ENCODE results near the gene GNAZ. TPM values are rescaled to one million over a fixed set of nuclear protein-coding genes. Genes with fewer than 3 reads are reported as not detected.

Gene GNAZ
- polyA plus RNA-seq, 1 donor from 2014 or later, result 52.0 TPM

GRCh38 chr22:23035557-23036277 lies 34.6 kb upstream of the GNAZ start:
- no peak overlapping the region for H3K9ac ChIP-seq (ENCODE audit: low read length)
- no peaks in the 10 kb centered on the region for H3K36me3 ChIP-seq (ENCODE audit: insufficient read depth, low read length)
- TF ChIP-seq, protein P1, sequence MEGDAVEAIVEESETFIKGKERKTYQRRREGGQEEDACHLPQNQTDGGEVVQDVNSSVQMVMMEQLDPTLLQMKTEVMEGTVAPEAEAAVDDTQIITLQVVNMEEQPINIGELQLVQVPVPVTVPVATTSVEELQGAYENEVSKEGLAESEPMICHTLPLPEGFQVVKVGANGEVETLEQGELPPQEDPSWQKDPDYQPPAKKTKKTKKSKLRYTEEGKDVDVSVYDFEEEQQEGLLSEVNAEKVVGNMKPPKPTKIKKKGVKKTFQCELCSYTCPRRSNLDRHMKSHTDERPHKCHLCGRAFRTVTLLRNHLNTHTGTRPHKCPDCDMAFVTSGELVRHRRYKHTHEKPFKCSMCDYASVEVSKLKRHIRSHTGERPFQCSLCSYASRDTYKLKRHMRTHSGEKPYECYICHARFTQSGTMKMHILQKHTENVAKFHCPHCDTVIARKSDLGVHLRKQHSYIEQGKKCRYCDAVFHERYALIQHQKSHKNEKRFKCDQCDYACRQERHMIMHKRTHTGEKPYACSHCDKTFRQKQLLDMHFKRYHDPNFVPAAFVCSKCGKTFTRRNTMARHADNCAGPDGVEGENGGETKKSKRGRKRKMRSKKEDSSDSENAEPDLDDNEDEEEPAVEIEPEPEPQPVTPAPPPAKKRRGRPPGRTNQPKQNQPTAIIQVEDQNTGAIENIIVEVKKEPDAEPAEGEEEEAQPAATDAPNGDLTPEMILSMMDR (IDR thresholded peaks at IDR 0.05; ENCODE audit: poor library complexity, severe bottlenecking), result no peak
- TF ChIP-seq EZH2 (IDR thresholded peaks at IDR 0.05; ENCODE audit: borderline replicate concordance, insufficient read depth, low read length, poor library complexity, severe bottlenecking), result no peak
- no peak for TF ChIP-seq SMC3 (conservative IDR thresholded peaks at IDR 0.05; ENCODE audit: poor library complexity)
- no peaks in the 10 kb centered on the region for H3K9me3 ChIP-seq (ENCODE audit: low read length)
- H2AFZ ChIP-seq (ENCODE audit: low read depth, low read length), result no peak overlapping the region
- H3F3A ChIP-seq (ENCODE audit: insufficient read depth, low read length, poor library complexity, severe bottlenecking), result no peaks in the 10 kb centered on the region
- H3K27ac ChIP-seq (ENCODE audit: low read length), result no peak overlapping the region
- no peaks in the 10 kb centered on the region for H3K79me2 ChIP-seq (replicated peaks; ENCODE audit: insufficient read depth, low read length)
- no peaks in the 10 kb centered on the region for H4K20me1 ChIP-seq (ENCODE audit: insufficient read depth)
- no peak overlapping the region for H3K4me3 ChIP-seq (ENCODE audit: low read length)
- H3K9me2 ChIP-seq (ENCODE audit: insufficient read depth, low read length), result no peaks in the 10 kb centered on the region
- H3K27me3 ChIP-seq (ENCODE audit: insufficient read depth, low read depth, low read length), result no peaks in the 10 kb centered on the region
- H3K4me2 ChIP-seq (ENCODE audit: low read length), result no peak overlapping the region

GRCh38 chr22:23036684-23037428 lies 33.5 kb upstream of the GNAZ start:
- no peak overlapping the region for H3K4me3 ChIP-seq (ENCODE audit: low read length)
- H3F3A ChIP-seq (ENCODE audit: insufficient read depth, low read length, poor library complexity, severe bottlenecking), result no peaks in the 10 kb centered on the region
- no peaks in the 10 kb centered on the region for H3K9me2 ChIP-seq (ENCODE audit: insufficient read depth, low read length)
- H3K27me3 ChIP-seq (ENCODE audit: insufficient read depth, low read depth, low read length), result no peaks in the 10 kb centered on the region
- no peaks in the 10 kb centered on the region for H3K36me3 ChIP-seq (ENCODE audit: insufficient read depth, low read length)
- H3K27ac ChIP-seq (ENCODE audit: low read length), result no peak overlapping the region
- no peaks in the 10 kb centered on the region for H3K79me2 ChIP-seq (replicated peaks; ENCODE audit: insufficient read depth, low read length)
- H2AFZ ChIP-seq (ENCODE audit: low read depth, low read length), result no peak overlapping the region
- no peaks in the 10 kb centered on the region for H3K9me3 ChIP-seq (ENCODE audit: low read length)
- TF ChIP-seq, protein P2, sequence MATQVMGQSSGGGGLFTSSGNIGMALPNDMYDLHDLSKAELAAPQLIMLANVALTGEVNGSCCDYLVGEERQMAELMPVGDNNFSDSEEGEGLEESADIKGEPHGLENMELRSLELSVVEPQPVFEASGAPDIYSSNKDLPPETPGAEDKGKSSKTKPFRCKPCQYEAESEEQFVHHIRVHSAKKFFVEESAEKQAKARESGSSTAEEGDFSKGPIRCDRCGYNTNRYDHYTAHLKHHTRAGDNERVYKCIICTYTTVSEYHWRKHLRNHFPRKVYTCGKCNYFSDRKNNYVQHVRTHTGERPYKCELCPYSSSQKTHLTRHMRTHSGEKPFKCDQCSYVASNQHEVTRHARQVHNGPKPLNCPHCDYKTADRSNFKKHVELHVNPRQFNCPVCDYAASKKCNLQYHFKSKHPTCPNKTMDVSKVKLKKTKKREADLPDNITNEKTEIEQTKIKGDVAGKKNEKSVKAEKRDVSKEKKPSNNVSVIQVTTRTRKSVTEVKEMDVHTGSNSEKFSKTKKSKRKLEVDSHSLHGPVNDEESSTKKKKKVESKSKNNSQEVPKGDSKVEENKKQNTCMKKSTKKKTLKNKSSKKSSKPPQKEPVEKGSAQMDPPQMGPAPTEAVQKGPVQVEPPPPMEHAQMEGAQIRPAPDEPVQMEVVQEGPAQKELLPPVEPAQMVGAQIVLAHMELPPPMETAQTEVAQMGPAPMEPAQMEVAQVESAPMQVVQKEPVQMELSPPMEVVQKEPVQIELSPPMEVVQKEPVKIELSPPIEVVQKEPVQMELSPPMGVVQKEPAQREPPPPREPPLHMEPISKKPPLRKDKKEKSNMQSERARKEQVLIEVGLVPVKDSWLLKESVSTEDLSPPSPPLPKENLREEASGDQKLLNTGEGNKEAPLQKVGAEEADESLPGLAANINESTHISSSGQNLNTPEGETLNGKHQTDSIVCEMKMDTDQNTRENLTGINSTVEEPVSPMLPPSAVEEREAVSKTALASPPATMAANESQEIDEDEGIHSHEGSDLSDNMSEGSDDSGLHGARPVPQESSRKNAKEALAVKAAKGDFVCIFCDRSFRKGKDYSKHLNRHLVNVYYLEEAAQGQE (IDR thresholded peaks at IDR 0.05; ENCODE audit: borderline replicate concordance), result no peak
- TF ChIP-seq, protein P1 (IDR thresholded peaks at IDR 0.05; ENCODE audit: poor library complexity, severe bottlenecking), result no peak
- TF ChIP-seq MXI1 (conservative IDR thresholded peaks at IDR 0.05; ENCODE audit: poor library complexity, severe bottlenecking), result no peak
- TF ChIP-seq EZH2 (IDR thresholded peaks at IDR 0.05; ENCODE audit: borderline replicate concordance, insufficient read depth, low read length, poor library complexity, severe bottlenecking), result no peak
- no peaks in the 10 kb centered on the region for H4K20me1 ChIP-seq (ENCODE audit: insufficient read depth)
- no peak overlapping the region for H3K9ac ChIP-seq (ENCODE audit: low read length)
- no peak overlapping the region for H3K4me2 ChIP-seq (ENCODE audit: low read length)
